Islet of Langerhans (tissue), 1 donor: ENCODE results near the gene KCTD1.

Experiments
- FAIRE-seq: peaks from one replicate; lab custom pipeline; 2011; peaks lifted over from hg19 to GRCh38; lab: Jason Lieb, UNC

Gene KCTD1

GRCh38 chr18:26480897-26481795, 67.2 kb downstream of the KCTD1 start:
- no peak for FAIRE-seq

- no peak for FAIRE-seq
These were observed 68.7 kb downstream of the KCTD1 start for GRCh38 chr18:26479681-26480079.

GRCh38 chr18:26479065-26479680, 69.2 kb downstream of the KCTD1 start:
- FAIRE-seq: no peak

- no peak for FAIRE-seq
These were observed 70.4 kb downstream of the KCTD1 start for GRCh38 chr18:26477828-26478466.

GRCh38 chr18:26476697-26477096, 71.7 kb downstream of the KCTD1 start:
- no peak for FAIRE-seq

GRCh38 chr18:26474542-26474941, 73.8 kb downstream of the KCTD1 start:
- no peak for FAIRE-seq

GRCh38 chr18:26473672-26474071, 74.7 kb downstream of the KCTD1 start:
- FAIRE-seq: no peak

- no peak for FAIRE-seq
These were observed 76.5 kb downstream of the KCTD1 start for GRCh38 chr18:26471826-26472225.

- no peak for FAIRE-seq
These were observed 77.3 kb downstream of the KCTD1 start for GRCh38 chr18:26471027-26471426.

- FAIRE-seq: peak; percentile 68
These were observed 78.2 kb downstream of the KCTD1 start for GRCh38 chr18:26470011-26470637.

- FAIRE-seq: no peak
These were observed 79.4 kb downstream of the KCTD1 start for GRCh38 chr18:26468931-26469340.

- no peak for FAIRE-seq
These were observed 82.3 kb downstream of the KCTD1 start for GRCh38 chr18:26466026-26466425.

GRCh38 chr18:26465431-26465830, 82.9 kb downstream of the KCTD1 start:
- FAIRE-seq: no peak

GRCh38 chr18:26464128-26465011, 84.0 kb downstream of the KCTD1 start:
- FAIRE-seq: no peak

- no peak for FAIRE-seq
These were observed 86.0 kb downstream of the KCTD1 start for GRCh38 chr18:26462355-26462754.

GRCh38 chr18:26461405-26461804, 86.9 kb downstream of the KCTD1 start:
- no peak for FAIRE-seq

GRCh38 chr18:26460449-26461091, 87.8 kb downstream of the KCTD1 start:
- peak; percentile 86 for FAIRE-seq

- FAIRE-seq: no peak
These were observed 88.5 kb downstream of the KCTD1 start for GRCh38 chr18:26459884-26460283.

GRCh38 chr18:26459340-26459739, 89.0 kb downstream of the KCTD1 start:
- no peak for FAIRE-seq

- no peak for FAIRE-seq
These were observed 89.7 kb downstream of the KCTD1 start for GRCh38 chr18:26458526-26459232.
